CD14-positive monocyte (primary cell): ENCODE results near the gene CASS4. TPM values are rescaled to one million over a fixed set of nuclear protein-coding genes. Genes with fewer than 3 reads are reported as not detected.

Experiments used
- DNase-seq, 3 donors: peaks; one replicate each; pipeline ENCODE4 v3.0.0-alpha.2; 2011 to 2022
- H2AFZ ChIP-seq: 2 replicates; pipeline ENCODE4 v1.6.0; 2012; ENCODE audit warnings: mild to moderate bottlenecking, low read depth, low read length, inconsistent platforms; ENCODE audit not compliant: insufficient read depth, poor library complexity, severe bottlenecking
- H3K27ac ChIP-seq, 2 donors: 1 replicate in 1 of 2; 2 replicates in 1 of 2; pipeline ENCODE4 v1.5.1; 2012 to 2013; ENCODE audit warnings: low read length in 2 of 2, control low read depth in 1 of 2, inconsistent platforms in 1 of 2, low read depth in 1 of 2, mild to moderate bottlenecking in 1 of 2
- H3K27me3 ChIP-seq, 2 donors: one replicate each; pipeline versions ENCODE4 v1.6.0 to v1.6.1; 2011 to 2013; ENCODE audit warnings: low read length in 2 of 2; ENCODE audit not compliant: control insufficient read depth in 2 of 2, insufficient read depth in 2 of 2
- H3K36me3 ChIP-seq, 2 donors: replicated peaks in 1 of 2; 1 replicate in 1 of 2; 2 replicates in 1 of 2; pipeline versions ENCODE4 v1.5.1 to v1.6.1; 2012 to 2013; ENCODE audit warnings: low read length in 2 of 2, control low read depth in 1 of 2, inconsistent platforms in 1 of 2, mild to moderate bottlenecking in 1 of 2; ENCODE audit not compliant: insufficient read depth in 2 of 2, control insufficient read depth in 1 of 2
- H3K4me1 ChIP-seq, 2 donors: 1 replicate in 1 of 2; 2 replicates in 1 of 2; pipeline versions ENCODE4 v1.5.1 to v1.6.1; 2012 to 2013; ENCODE audit warnings: low read length in 2 of 2, control low read depth in 1 of 2, inconsistent platforms in 1 of 2, mild to moderate bottlenecking in 1 of 2, moderate library complexity in 1 of 2; ENCODE audit not compliant: insufficient read depth in 2 of 2, control insufficient read depth in 1 of 2
- H3K4me2 ChIP-seq: replicated peaks from 2 replicates; pipeline ENCODE3; 2012; ENCODE audit warnings: low read length, moderate library complexity, mild to moderate bottlenecking; ENCODE audit not compliant: poor library complexity, severe bottlenecking; ENCODE audit errors: extremely low read depth
- H3K4me3 ChIP-seq, 3 experiments: fragments of 200-600 bp in 1 of 3; sonication (generic) in 1 of 3; replicated peaks in 1 of 3; 1 replicate in 2 of 3; 2 replicates in 1 of 3; pipeline ENCODE4 v1.5.1; 2011 to 2013; ENCODE audit warnings: low read length in 3 of 3, mild to moderate bottlenecking in 3 of 3, control low read depth in 2 of 3, low read depth in 2 of 3, inconsistent platforms in 1 of 3, moderate library complexity in 1 of 3
- H3K79me2 ChIP-seq: 2 replicates; pipeline ENCODE4 v1.6.0; 2012; ENCODE audit warnings: mild to moderate bottlenecking, control low read depth, inconsistent platforms, low read length, moderate library complexity; ENCODE audit not compliant: insufficient read depth
- H3K9ac ChIP-seq: 2 replicates; pipeline ENCODE4 v1.6.0; 2017; ENCODE audit warnings: low read length, mild to moderate bottlenecking; ENCODE audit not compliant: insufficient read depth, poor library complexity, severe bottlenecking
- H3K9me3 ChIP-seq, 2 donors: replicated peaks in 1 of 2; 1 replicate in 1 of 2; 2 replicates in 1 of 2; pipeline versions ENCODE4 v1.5.1 to v1.6.1; 2012 to 2013; ENCODE audit warnings: low read length in 2 of 2, control low read depth in 1 of 2; ENCODE audit not compliant: control insufficient read depth in 1 of 2, insufficient read depth in 1 of 2
- H4K20me1 ChIP-seq: 2 replicates; pipeline ENCODE4 v1.6.0; 2012; ENCODE audit warnings: mild to moderate bottlenecking, low read length, control low read depth, moderate library complexity; ENCODE audit not compliant: insufficient read depth
- H3K27ac Mint-ChIP-seq, 7 donors: one replicate each; pipeline ENCODE4 v1.8.0; 2020; ENCODE audit warnings: mild to moderate bottlenecking in 7 of 7, mixed read lengths in 7 of 7, moderate library complexity in 6 of 7, inconsistent platforms in 2 of 7
- H3K27me3 Mint-ChIP-seq, 3 donors: one replicate each; pipeline ENCODE4 v1.8.0; 2021 to 2022; ENCODE audit warnings: low read depth in 3 of 3, mild to moderate bottlenecking in 3 of 3, mixed read lengths in 3 of 3, moderate library complexity in 3 of 3, inconsistent platforms in 1 of 3
- H3K36me3 Mint-ChIP-seq, 2 donors: one replicate each; pipeline ENCODE4 v1.8.0; 2020; ENCODE audit warnings: mixed read lengths in 2 of 2, inconsistent platforms in 1 of 2, mild to moderate bottlenecking in 1 of 2
- H3K4me1 Mint-ChIP-seq: one replicate; pipeline ENCODE4 v1.8.0; 2020; ENCODE audit warnings: mild to moderate bottlenecking, mixed read lengths
- H3K4me3 Mint-ChIP-seq, 2 donors: one replicate each; pipeline ENCODE4 v1.8.0; 2020; ENCODE audit warnings: mild to moderate bottlenecking in 2 of 2, mixed read lengths in 2 of 2, moderate library complexity in 1 of 2
- H3K9me3 Mint-ChIP-seq, 7 donors: one replicate each; pipeline ENCODE4 v1.8.0; 2020 to 2022; ENCODE audit warnings: mixed read lengths in 7 of 7, mild to moderate bottlenecking in 6 of 7, moderate library complexity in 6 of 7, inconsistent platforms in 2 of 7
- WGBS: methylation state at CpG from one replicate; pipeline ENCODE4 v1.1.5; 2013; ENCODE audit warnings: missing lambda C conversion rate; ENCODE audit not compliant: insufficient coverage; 5-methylcytosine and 5-hydroxymethylcytosine counted together
- intact Hi-C, 2 donors: fragments of 100-400 bp; cut with micrococcal nuclease; formaldehyde crosslinking; loops; one replicate each; pipeline versions ENCODE4 v1.15.0 to v1.15.1; 2023
- polyA plus RNA-seq, 3 donors: library from polyadenylated mRNA; depleted of rRNA in 1 of 3; unstranded in 2 of 3; stranded (reverse) in 1 of 3; fragments of 300-500 nt in 2 of 3; fragments of >200 nt in 1 of 3; fragmentation: Illumina TruSeq in 2 of 3; gene quantifications; 1 replicate in 2 of 3; 2 replicates in 1 of 3; pipeline ENCODE4 v1.2.3, GENCODE V29; 2012 to 2021
- TF ChIP-seq, protein P1 (sequence below): fragments of 200-600 bp; IDR thresholded peaks from one replicate; pipeline ENCODE4 v1.8.0; 2022; ENCODE audit warnings: antibody characterized with exemption, mild to moderate bottlenecking

The CASS4 gene
- polyA plus RNA-seq, 3 donors = 1.9 to 7.4 (median 6.1) TPM

DNA sequence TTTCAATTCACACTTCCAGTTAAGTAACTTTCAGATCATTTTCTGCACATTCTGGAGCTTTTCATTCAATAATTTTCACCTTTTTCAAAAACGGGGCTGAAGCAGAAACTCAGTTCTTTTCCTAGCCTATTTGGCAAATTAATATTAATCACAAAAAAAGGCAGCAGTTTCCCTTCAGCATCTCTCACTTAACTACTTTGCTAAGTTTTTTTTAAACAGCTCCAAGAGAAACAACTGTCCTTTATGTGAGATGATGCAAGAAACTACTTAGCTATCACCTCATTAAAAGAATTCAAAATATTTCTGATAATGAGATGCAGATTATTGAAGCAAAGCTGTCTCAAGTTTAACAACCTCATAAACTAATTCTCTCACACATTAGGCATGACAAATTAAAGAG lies 11.8 kb downstream of the CASS4 start:
- peak overlapping the region in 1 of 2 donors; percentile 80 for H3K4me3 Mint-ChIP-seq
- 50% methylated on average over 1 of the region's 1 CpG for WGBS
- peaks cover 31 to 38% of the 10 kb centered on the region in 2 donors for H3K36me3 Mint-ChIP-seq
- peaks cover 0 to 2% (median 0%) of the 10 kb centered on the region in 7 donors for H3K9me3 Mint-ChIP-seq
- Histone ChIP-seq H2AFZ (no peak overlapping the region), H3K4me3 (no peak overlapping the region), H3K27ac (no peak overlapping the region), H4K20me1 (peaks cover 16% of the 10 kb centered on the region), H3K9ac (no peak overlapping the region), H3K4me2 (no peak overlapping the region), H3K36me3 (no peaks in the 10 kb centered on the region), H3K79me2 (no peaks in the 10 kb centered on the region), H3K27me3 (peaks cover 7 to 9% of the 10 kb centered on the region in 2 donors), H3K9me3 (no peaks in the 10 kb centered on the region), H3K4me1 (peaks cover 84 to 88% of the 10 kb centered on the region in 2 donors)
- peaks cover 85% of the 10 kb centered on the region for H3K4me1 Mint-ChIP-seq
- no peak for DNase-seq
- peaks cover 25 to 35% (median 25%) of the 10 kb centered on the region in 3 donors for H3K27me3 Mint-ChIP-seq
- TF ChIP-seq, protein P1, sequence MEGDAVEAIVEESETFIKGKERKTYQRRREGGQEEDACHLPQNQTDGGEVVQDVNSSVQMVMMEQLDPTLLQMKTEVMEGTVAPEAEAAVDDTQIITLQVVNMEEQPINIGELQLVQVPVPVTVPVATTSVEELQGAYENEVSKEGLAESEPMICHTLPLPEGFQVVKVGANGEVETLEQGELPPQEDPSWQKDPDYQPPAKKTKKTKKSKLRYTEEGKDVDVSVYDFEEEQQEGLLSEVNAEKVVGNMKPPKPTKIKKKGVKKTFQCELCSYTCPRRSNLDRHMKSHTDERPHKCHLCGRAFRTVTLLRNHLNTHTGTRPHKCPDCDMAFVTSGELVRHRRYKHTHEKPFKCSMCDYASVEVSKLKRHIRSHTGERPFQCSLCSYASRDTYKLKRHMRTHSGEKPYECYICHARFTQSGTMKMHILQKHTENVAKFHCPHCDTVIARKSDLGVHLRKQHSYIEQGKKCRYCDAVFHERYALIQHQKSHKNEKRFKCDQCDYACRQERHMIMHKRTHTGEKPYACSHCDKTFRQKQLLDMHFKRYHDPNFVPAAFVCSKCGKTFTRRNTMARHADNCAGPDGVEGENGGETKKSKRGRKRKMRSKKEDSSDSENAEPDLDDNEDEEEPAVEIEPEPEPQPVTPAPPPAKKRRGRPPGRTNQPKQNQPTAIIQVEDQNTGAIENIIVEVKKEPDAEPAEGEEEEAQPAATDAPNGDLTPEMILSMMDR = no peak
- H3K27ac Mint-ChIP-seq = no peak overlapping the region
- intact Hi-C loops = loop anchor here (5.0 kb wide), 2 partner anchors 38 to 43 kb away; partner anchors contain the start of gene RTF2 (in 1 of the 2)

DNA sequence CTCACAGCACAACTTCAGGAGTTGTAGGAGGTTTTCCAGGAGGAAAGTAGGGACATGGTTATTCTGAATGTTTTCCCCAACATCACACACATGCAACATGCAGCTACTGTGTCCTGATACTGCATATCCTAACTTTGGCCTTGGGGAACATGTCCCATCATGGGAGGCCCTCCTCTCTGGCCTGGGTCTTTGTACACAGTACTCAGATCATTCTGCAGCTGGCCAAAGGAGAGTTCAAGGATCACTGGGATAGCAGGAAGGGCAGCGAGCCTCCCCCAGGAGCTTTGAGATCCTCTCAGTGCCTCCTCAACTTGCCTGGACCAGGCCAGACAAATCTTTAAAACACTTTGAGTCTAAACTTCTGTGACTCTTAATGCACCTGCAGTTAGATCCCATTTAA lies 12.9 kb downstream of the CASS4 start:
- H3K4me1 Mint-ChIP-seq = peaks cover 87% of the 10 kb centered on the region

More for the DNA sequence above, 12.9 kb downstream of the CASS4 start:
- Mint-ChIP-seq H3K27ac (peak overlapping the region in 1 of 7 donors; percentile 35), H3K9me3 (peaks cover 0 to 2% (median 0%) of the 10 kb centered on the region in 7 donors), H3K4me3 (peak overlapping the region in 1 of 2 donors; percentile 80), H3K27me3 (peaks cover 25 to 35% (median 30%) of the 10 kb centered on the region in 3 donors), H3K36me3 (peaks cover 37 to 38% of the 10 kb centered on the region in 2 donors)
- Histone ChIP-seq H3K27ac (no peak overlapping the region), H3K9ac (no peak overlapping the region), H4K20me1 (peaks cover 26% of the 10 kb centered on the region), H3K79me2 (no peaks in the 10 kb centered on the region), H3K4me2 (no peak overlapping the region), H3K4me1 (peaks cover 86 to 88% of the 10 kb centered on the region in 2 donors), H3K4me3 (no peak overlapping the region), H3K36me3 (no peaks in the 10 kb centered on the region), H3K27me3 (peaks cover 7 to 9% of the 10 kb centered on the region in 2 donors), H3K9me3 (no peaks in the 10 kb centered on the region), H2AFZ (no peak overlapping the region)
- 100% methylated on average over 1 of the region's 1 CpG for WGBS
- TF ChIP-seq, protein P1 = no peak
- intact Hi-C loops = loop anchor here (5.0 kb wide), 3 partner anchors 33 to 42 kb away; partner anchors contain the start of genes AURKA (in 1 of the 2), CSTF1 (in 1 of the 2) and RTF2 (in 1 of the 2)
- DNase-seq = no peak
